ENCODE results near the gene MGMT. TPM values are rescaled to one million over a fixed set of nuclear protein-coding genes. Genes with fewer than 3 reads are reported as not detected.

The MGMT gene
- total RNA-seq, 1 experiment from 2014 or later, result 11.5 TPM

- intact Hi-C loops (cut with micrococcal nuclease), result no loop called here
- Histone ChIP-seq H4K20me1 (ENCODE audit: insufficient read depth) (no peaks in the 10 kb centered on the region), H3K79me2 (ENCODE audit: insufficient read depth, low read length) (no peaks in the 10 kb centered on the region), H3K36me3 (ENCODE audit: control insufficient read depth in 1 of 2, insufficient read depth in 2 of 2, low read length in 2 of 2) (no peaks in the 10 kb centered on the region), H3K27ac (ENCODE audit: low read depth, low read length) (no peak overlapping the region), H3K9ac (ENCODE audit: low read length) (no peak overlapping the region), H3K4me3 (replicated peaks in 1 of 2; ENCODE audit: low read depth in 1 of 2, low read length in 2 of 2) (no peak overlapping the region), H3K9me3 (ENCODE audit: control insufficient read depth in 1 of 2, insufficient read depth in 1 of 2, low read depth in 1 of 2, low read length in 2 of 2) (peaks cover 5 to 19% of the 10 kb centered on the region in 2 experiments; a peak in 2 of 4 replicates), H3K27me3 (ENCODE audit: insufficient read depth, low read length) (no peaks in the 10 kb centered on the region), H3K9me2 (ENCODE audit: insufficient read depth) (no peaks in the 10 kb centered on the region), H3K4me2 (ENCODE audit: low read length) (no peak overlapping the region), H3K4me1 (ENCODE audit: control insufficient read depth in 1 of 2, insufficient read depth in 2 of 2, low read length in 2 of 2) (peaks cover 0 to 13% of the 10 kb centered on the region in 2 experiments; a peak in 1 of 4 replicates), H2AFZ (ENCODE audit: low read depth, low read length, poor library complexity, severe bottlenecking) (no peak overlapping the region)
- ATAC-seq (no peak), DNase-seq (ENCODE audit: low read depth, low spot score) (no peak)
- ChIA-PET POLR2A (no interaction called here), CTCF (no interaction called here), RAD21 (ENCODE audit: low non-redundant PET in 1 of 2, low total read pairs in 2 of 2, uncharacterized antibody in 2 of 2, unreplicated experiment in 2 of 2) (no interaction called here)
- BruUV-seq (replicated peaks), result no TSS peak
- no peak for TF ChIP-seq POLR2AphosphoS5 (IDR thresholded peaks at IDR 0.05; ENCODE audit: low read depth, low read length)
- TF ChIP-seq ZNF274 (IDR thresholded peaks at IDR 0.05; ENCODE audit: low read depth, low read length), result no peak
- TF ChIP-seq YY1 (IDR thresholded peaks at IDR 0.05; ENCODE audit: extremely low read depth, insufficient replicate concordance, low read depth, low read length), result no peak
- no peak for TF ChIP-seq EZH2phosphoT487 (IDR thresholded peaks at IDR 0.05; ENCODE audit: borderline replicate concordance)
- no peak for TF ChIP-seq EGR1 (IDR thresholded peaks at IDR 0.05; ENCODE audit: low read depth)
- TF ChIP-seq CEBPB (IDR thresholded peaks at IDR 0.05; ENCODE audit: low read depth), result no peak
- no peak for TF ChIP-seq TCF7L2 (IDR thresholded peaks at IDR 0.05; ENCODE audit: borderline replicate concordance, extremely low read depth, insufficient read depth, insufficient read length)
- TF ChIP-seq FOSL1 (IDR thresholded peaks at IDR 0.05; ENCODE audit: low read depth), result no peak
- TF ChIP-seq ZFX (IDR thresholded peaks at IDR 0.05), result no peak
- no peak for TF ChIP-seq JUND (IDR thresholded peaks at IDR 0.05)
- no peak for TF ChIP-seq CTCF (IDR thresholded peaks at IDR 0.05 in 2 of 3, conservative IDR thresholded peaks at IDR 0.05 in 1 of 3; ENCODE audit: borderline replicate concordance in 1 of 3, insufficient read depth in 1 of 3, low read depth in 2 of 3, low read length in 2 of 3)
- TF ChIP-seq RAD21 (IDR thresholded peaks at IDR 0.05; ENCODE audit: low read depth), result no peak
- TF ChIP-seq SRF (IDR thresholded peaks at IDR 0.05; ENCODE audit: low read depth), result no peak
- TF ChIP-seq SP1 (IDR thresholded peaks at IDR 0.05; ENCODE audit: low read depth), result no peak
- TF ChIP-seq CBX3 (IDR thresholded peaks at IDR 0.05; ENCODE audit: low read depth), result no peak
- no peak for TF ChIP-seq ATF3 (IDR thresholded peaks at IDR 0.05)
These were observed 2.8 kb upstream of the MGMT start for GRCh38 chr10:129464251-129464650.
